Mucosa of stomach (tissue), 1 donor: ENCODE data around the gene ZFPM1.
A peak's percentile ranks its signal among the peaks of the same experiment; 100 is the strongest.

ENCODE experiments used
- H3K27me3 ChIP-seq: one replicate; pipeline ENCODE4 v1.7.0; 2013; ENCODE audit warnings: mild to moderate bottlenecking, low read length; ENCODE audit not compliant: control insufficient read depth, insufficient read depth
- H3K36me3 ChIP-seq: one replicate; pipeline ENCODE4 v1.7.0; 2013; ENCODE audit warnings: low read length; ENCODE audit not compliant: control insufficient read depth, insufficient read depth
- H3K4me1 ChIP-seq: one replicate; pipeline ENCODE4 v1.7.0; 2013; ENCODE audit warnings: mild to moderate bottlenecking, low read length; ENCODE audit not compliant: control insufficient read depth, insufficient read depth
- H3K4me3 ChIP-seq: one replicate; pipeline ENCODE4 v1.7.0; 2013; ENCODE audit warnings: low read length
- H3K9ac ChIP-seq: one replicate; pipeline ENCODE4 v1.7.0; 2013; ENCODE audit warnings: mild to moderate bottlenecking, low read length, moderate library complexity
- H3K9me3 ChIP-seq: one replicate; pipeline ENCODE4 v1.7.0; 2013; ENCODE audit warnings: mild to moderate bottlenecking, low read length, moderate library complexity; ENCODE audit not compliant: control insufficient read depth
- donor health status: Pancreatic carcinoma.

Gene ZFPM1

GRCh38 chr16:88523309-88524161 is 70.5 kb downstream of the ZFPM1 start:
- Histone ChIP-seq H3K9me3 (no peaks in the 10 kb centered on the region), H3K4me3 (no peak overlapping the region), H3K9ac (no peak overlapping the region), H3K36me3 (no peaks in the 10 kb centered on the region), H3K27me3 (no peaks in the 10 kb centered on the region), H3K4me1 (peaks cover 63% of the 10 kb centered on the region)

- H3K36me3 ChIP-seq, result peaks cover 5% of the 10 kb centered on the region
- H3K9me3 ChIP-seq, result no peaks in the 10 kb centered on the region
- no peak overlapping the region for H3K9ac ChIP-seq
- no peak overlapping the region for H3K4me3 ChIP-seq
- H3K4me1 ChIP-seq, result peaks cover 63% of the 10 kb centered on the region
- H3K27me3 ChIP-seq, result no peaks in the 10 kb centered on the region
Observed at GRCh38 chr16:88524274-88524972, 71.3 kb downstream of the ZFPM1 start.

- Histone ChIP-seq H3K9me3 (no peaks in the 10 kb centered on the region), H3K27me3 (no peaks in the 10 kb centered on the region), H3K36me3 (peaks cover 8% of the 10 kb centered on the region), H3K4me1 (peaks cover 63% of the 10 kb centered on the region), H3K9ac (no peak overlapping the region), H3K4me3 (no peak overlapping the region)
Observed at GRCh38 chr16:88524973-88525662, 72.0 kb downstream of the ZFPM1 start.

GRCh38 chr16:88525663-88525990 is 72.5 kb downstream of the ZFPM1 start:
- Histone ChIP-seq H3K4me1 (peaks cover 63% of the 10 kb centered on the region), H3K9ac (no peak overlapping the region), H3K9me3 (no peaks in the 10 kb centered on the region), H3K36me3 (peaks cover 8% of the 10 kb centered on the region), H3K27me3 (no peaks in the 10 kb centered on the region), H3K4me3 (no peak overlapping the region)

- H3K9ac ChIP-seq, result peak overlapping the region; percentile 28
- peaks cover 8% of the 10 kb centered on the region for H3K36me3 ChIP-seq
- H3K9me3 ChIP-seq, result no peaks in the 10 kb centered on the region
- no peak overlapping the region for H3K4me3 ChIP-seq
- H3K27me3 ChIP-seq, result no peaks in the 10 kb centered on the region
- H3K4me1 ChIP-seq, result peaks cover 63% of the 10 kb centered on the region
Observed at GRCh38 chr16:88526008-88526905, 73.2 kb downstream of the ZFPM1 start.

GRCh38 chr16:88526906-88527185 is 73.8 kb downstream of the ZFPM1 start:
- peak overlapping the region; percentile 28 for H3K9ac ChIP-seq
- H3K4me1 ChIP-seq, result peaks cover 59% of the 10 kb centered on the region
- no peaks in the 10 kb centered on the region for H3K27me3 ChIP-seq
- no peaks in the 10 kb centered on the region for H3K9me3 ChIP-seq
- H3K4me3 ChIP-seq, result no peak overlapping the region
- peaks cover 8% of the 10 kb centered on the region for H3K36me3 ChIP-seq

- H3K9me3 ChIP-seq, result no peaks in the 10 kb centered on the region
- H3K4me3 ChIP-seq, result no peak overlapping the region
- peaks cover 8% of the 10 kb centered on the region for H3K36me3 ChIP-seq
- H3K27me3 ChIP-seq, result no peaks in the 10 kb centered on the region
- peak overlapping the region; percentile 28 for H3K9ac ChIP-seq
- H3K4me1 ChIP-seq, result peaks cover 54% of the 10 kb centered on the region
Observed at GRCh38 chr16:88527186-88527936, 74.3 kb downstream of the ZFPM1 start.

GRCh38 chr16:88527937-88528743 is 75.1 kb downstream of the ZFPM1 start:
- no peaks in the 10 kb centered on the region for H3K27me3 ChIP-seq
- H3K4me1 ChIP-seq, result peaks cover 47% of the 10 kb centered on the region
- peaks cover 8% of the 10 kb centered on the region for H3K36me3 ChIP-seq

GRCh38 chr16:88528902-88529318 is 75.8 kb downstream of the ZFPM1 start:
- no peaks in the 10 kb centered on the region for H3K9me3 ChIP-seq
- H3K36me3 ChIP-seq, result peaks cover 8% of the 10 kb centered on the region
- H3K4me1 ChIP-seq, result peaks cover 39% of the 10 kb centered on the region
- no peak overlapping the region for H3K4me3 ChIP-seq
- no peaks in the 10 kb centered on the region for H3K27me3 ChIP-seq
- H3K9ac ChIP-seq, result no peak overlapping the region

More at GRCh38 chr16:88527937-88528743, 75.1 kb downstream of the ZFPM1 start:
- no peaks in the 10 kb centered on the region for H3K9me3 ChIP-seq
- no peak overlapping the region for H3K4me3 ChIP-seq
- no peak overlapping the region for H3K9ac ChIP-seq

- Histone ChIP-seq H3K4me1 (peaks cover 32% of the 10 kb centered on the region), H3K4me3 (no peak overlapping the region)
Observed at GRCh38 chr16:88529596-88529995, 76.5 kb downstream of the ZFPM1 start.

More at GRCh38 chr16:88529596-88529995, 76.5 kb downstream of the ZFPM1 start:
- Histone ChIP-seq H3K27me3 (no peaks in the 10 kb centered on the region), H3K9ac (no peak overlapping the region), H3K9me3 (no peaks in the 10 kb centered on the region), H3K36me3 (peaks cover 8% of the 10 kb centered on the region)
